OCI-LY1 (cell line): Measurements from ENCODE around the gene ICE1.

Experiments
- EZH2 ChIP-seq: fragments of 200-600 bp; sonication (generic), shearing (Covaris generic); IDR thresholded peaks from 2 replicates; pipeline ENCODE4 v1.8.0; 2017; ENCODE audit warnings: borderline replicate concordance, mixed run types, mild to moderate bottlenecking, antibody characterized with exemption, low read length, moderate library complexity, mixed read lengths
- TF ChIP-seq, protein P1 (sequence below): fragments of 200-600 bp; sonication (generic), shearing (Covaris generic); IDR thresholded peaks from 2 replicates; pipeline ENCODE4 v1.5.1; 2017; ENCODE audit warnings: mild to moderate bottlenecking, antibody characterized with exemption, low read length, moderate library complexity, mixed read lengths

DNA sequence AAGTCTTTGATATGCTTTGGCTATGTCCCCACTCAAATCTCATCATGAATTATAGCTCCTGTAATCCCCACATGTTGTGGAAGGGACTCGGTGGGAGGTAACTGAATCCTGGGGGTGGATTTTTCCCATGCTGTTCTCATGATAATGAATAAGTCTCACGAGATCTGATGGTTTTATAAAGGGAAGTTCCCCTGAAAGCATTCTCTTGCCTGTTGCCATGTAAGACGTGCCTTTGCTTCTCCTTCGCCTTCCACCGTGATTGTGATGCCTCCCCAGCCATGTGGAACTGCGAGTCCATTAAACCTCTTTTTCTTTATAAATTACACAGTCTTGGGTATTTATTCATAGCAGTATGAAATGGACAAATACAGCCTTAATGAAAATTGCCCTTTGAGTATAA, 44.7 kb upstream of the ICE1 start:
- no peak for TF ChIP-seq EZH2
- TF ChIP-seq, protein P1, sequence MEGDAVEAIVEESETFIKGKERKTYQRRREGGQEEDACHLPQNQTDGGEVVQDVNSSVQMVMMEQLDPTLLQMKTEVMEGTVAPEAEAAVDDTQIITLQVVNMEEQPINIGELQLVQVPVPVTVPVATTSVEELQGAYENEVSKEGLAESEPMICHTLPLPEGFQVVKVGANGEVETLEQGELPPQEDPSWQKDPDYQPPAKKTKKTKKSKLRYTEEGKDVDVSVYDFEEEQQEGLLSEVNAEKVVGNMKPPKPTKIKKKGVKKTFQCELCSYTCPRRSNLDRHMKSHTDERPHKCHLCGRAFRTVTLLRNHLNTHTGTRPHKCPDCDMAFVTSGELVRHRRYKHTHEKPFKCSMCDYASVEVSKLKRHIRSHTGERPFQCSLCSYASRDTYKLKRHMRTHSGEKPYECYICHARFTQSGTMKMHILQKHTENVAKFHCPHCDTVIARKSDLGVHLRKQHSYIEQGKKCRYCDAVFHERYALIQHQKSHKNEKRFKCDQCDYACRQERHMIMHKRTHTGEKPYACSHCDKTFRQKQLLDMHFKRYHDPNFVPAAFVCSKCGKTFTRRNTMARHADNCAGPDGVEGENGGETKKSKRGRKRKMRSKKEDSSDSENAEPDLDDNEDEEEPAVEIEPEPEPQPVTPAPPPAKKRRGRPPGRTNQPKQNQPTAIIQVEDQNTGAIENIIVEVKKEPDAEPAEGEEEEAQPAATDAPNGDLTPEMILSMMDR = no peak
